ENCODE results near the gene PDE4B. TPM values are rescaled to one million over a fixed set of nuclear protein-coding genes. Genes with fewer than 3 reads are reported as not detected.

The PDE4B gene
- total RNA-seq, 1 donor from 2014 or later = 7.6 TPM

- no peak overlapping the region for H3K27ac Mint-ChIP-seq (ENCODE audit: unreplicated experiment)
Observed at GRCh38 chr1:66282891-66283621, 490.4 kb downstream of the PDE4B start.

GRCh38 chr1:66283622-66284041 is 490.9 kb downstream of the PDE4B start:
- H3K9me3 Mint-ChIP-seq (ENCODE audit: unreplicated experiment) = no peaks in the 10 kb centered on the region
- peak; percentile 89 for DNase-seq (ENCODE audit: low read depth)

More at GRCh38 chr1:66282891-66283621, 490.4 kb downstream of the PDE4B start:
- no peaks in the 10 kb centered on the region for H3K27me3 Mint-ChIP-seq (ENCODE audit: low read depth, unreplicated experiment)
- TF ChIP-seq CTCF (IDR thresholded peaks at IDR 0.05; ENCODE audit: insufficient read depth, low read depth, low read length) = no peak
- TF ChIP-seq EZH2 (IDR thresholded peaks at IDR 0.05; ENCODE audit: insufficient read depth, low read length) = no peak
- no peak overlapping the region for H3K4me3 Mint-ChIP-seq (ENCODE audit: unreplicated experiment)
- Histone ChIP-seq H3K27me3 (ENCODE audit: insufficient read depth, low read length) (no peaks in the 10 kb centered on the region), H3K79me2 (ENCODE audit: insufficient read depth, low read length) (no peaks in the 10 kb centered on the region), H3K9me3 (ENCODE audit: insufficient read depth, low read depth, low read length) (no peaks in the 10 kb centered on the region), H3K9ac (ENCODE audit: low read length) (no peak overlapping the region), H3K36me3 (ENCODE audit: insufficient read depth, low read length) (no peaks in the 10 kb centered on the region), H3K27ac (ENCODE audit: low read depth, low read length) (peak overlapping the region; percentile 44), H3K4me3 (ENCODE audit: insufficient read depth, low read depth, low read length) (no peak overlapping the region), H2AFZ (ENCODE audit: low read depth, low read length) (no peak overlapping the region), H3K4me1 (ENCODE audit: insufficient read depth, low read length) (peaks cover 8% of the 10 kb centered on the region), H3K4me2 (ENCODE audit: low read length) (peak overlapping the region; percentile 14), H4K20me1 (ENCODE audit: insufficient read depth, low read length) (no peaks in the 10 kb centered on the region)
- H3K9me3 Mint-ChIP-seq (ENCODE audit: unreplicated experiment) = no peaks in the 10 kb centered on the region
- DNase-seq (ENCODE audit: low read depth) = peak; percentile 41
- H3K36me3 Mint-ChIP-seq (ENCODE audit: low read depth, unreplicated experiment) = no peaks in the 10 kb centered on the region
- no peak for FAIRE-seq
- H3K4me1 Mint-ChIP-seq (ENCODE audit: low read depth, unreplicated experiment) = peaks cover 18% of the 10 kb centered on the region

More at GRCh38 chr1:66283622-66284041, 490.9 kb downstream of the PDE4B start:
- Histone ChIP-seq H3K4me3 (ENCODE audit: insufficient read depth, low read depth, low read length) (no peak overlapping the region), H2AFZ (ENCODE audit: low read depth, low read length) (no peak overlapping the region), H3K27ac (ENCODE audit: low read depth, low read length) (peak overlapping the region; percentile 44), H3K9ac (ENCODE audit: low read length) (no peak overlapping the region), H3K9me3 (ENCODE audit: insufficient read depth, low read depth, low read length) (no peaks in the 10 kb centered on the region), H3K4me2 (ENCODE audit: low read length) (no peak overlapping the region), H3K27me3 (ENCODE audit: insufficient read depth, low read length) (no peaks in the 10 kb centered on the region), H3K36me3 (ENCODE audit: insufficient read depth, low read length) (no peaks in the 10 kb centered on the region), H3K4me1 (ENCODE audit: insufficient read depth, low read length) (peaks cover 8% of the 10 kb centered on the region), H3K79me2 (ENCODE audit: insufficient read depth, low read length) (no peaks in the 10 kb centered on the region), H4K20me1 (ENCODE audit: insufficient read depth, low read length) (no peaks in the 10 kb centered on the region)
- TF ChIP-seq EZH2 (IDR thresholded peaks at IDR 0.05; ENCODE audit: insufficient read depth, low read length) = no peak
- no peak for TF ChIP-seq CTCF (IDR thresholded peaks at IDR 0.05; ENCODE audit: insufficient read depth, low read depth, low read length)
- H3K36me3 Mint-ChIP-seq (ENCODE audit: low read depth, unreplicated experiment) = no peaks in the 10 kb centered on the region
- no peak overlapping the region for H3K27ac Mint-ChIP-seq (ENCODE audit: unreplicated experiment)
- no peak overlapping the region for H3K4me3 Mint-ChIP-seq (ENCODE audit: unreplicated experiment)
- no peak for FAIRE-seq
- no peaks in the 10 kb centered on the region for H3K27me3 Mint-ChIP-seq (ENCODE audit: low read depth, unreplicated experiment)
- H3K4me1 Mint-ChIP-seq (ENCODE audit: low read depth, unreplicated experiment) = peaks cover 16% of the 10 kb centered on the region
